A549 treated with Hydrocortisone at 1 μM for 4 hours (cell line): ENCODE data around the gene SF3A2. TPM values are rescaled to one million over a fixed set of nuclear protein-coding genes. Genes with fewer than 3 reads are reported as not detected.

Experiments used
- total RNA-seq: library from RNA; stranded (reverse); fragments of 200-300 nt; extraction: Qiagen RNA extraction; gene quantifications from 5 replicates; pipeline ENCODE4 v1.2.3, GENCODE V29; 2022

Gene SF3A2, protein sequence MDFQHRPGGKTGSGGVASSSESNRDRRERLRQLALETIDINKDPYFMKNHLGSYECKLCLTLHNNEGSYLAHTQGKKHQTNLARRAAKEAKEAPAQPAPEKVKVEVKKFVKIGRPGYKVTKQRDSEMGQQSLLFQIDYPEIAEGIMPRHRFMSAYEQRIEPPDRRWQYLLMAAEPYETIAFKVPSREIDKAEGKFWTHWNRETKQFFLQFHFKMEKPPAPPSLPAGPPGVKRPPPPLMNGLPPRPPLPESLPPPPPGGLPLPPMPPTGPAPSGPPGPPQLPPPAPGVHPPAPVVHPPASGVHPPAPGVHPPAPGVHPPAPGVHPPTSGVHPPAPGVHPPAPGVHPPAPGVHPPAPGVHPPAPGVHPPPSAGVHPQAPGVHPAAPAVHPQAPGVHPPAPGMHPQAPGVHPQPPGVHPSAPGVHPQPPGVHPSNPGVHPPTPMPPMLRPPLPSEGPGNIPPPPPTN
- total RNA-seq, result 64.6 to 72.8 TPM (median 68.5 TPM) in 5 replicates

DNA sequence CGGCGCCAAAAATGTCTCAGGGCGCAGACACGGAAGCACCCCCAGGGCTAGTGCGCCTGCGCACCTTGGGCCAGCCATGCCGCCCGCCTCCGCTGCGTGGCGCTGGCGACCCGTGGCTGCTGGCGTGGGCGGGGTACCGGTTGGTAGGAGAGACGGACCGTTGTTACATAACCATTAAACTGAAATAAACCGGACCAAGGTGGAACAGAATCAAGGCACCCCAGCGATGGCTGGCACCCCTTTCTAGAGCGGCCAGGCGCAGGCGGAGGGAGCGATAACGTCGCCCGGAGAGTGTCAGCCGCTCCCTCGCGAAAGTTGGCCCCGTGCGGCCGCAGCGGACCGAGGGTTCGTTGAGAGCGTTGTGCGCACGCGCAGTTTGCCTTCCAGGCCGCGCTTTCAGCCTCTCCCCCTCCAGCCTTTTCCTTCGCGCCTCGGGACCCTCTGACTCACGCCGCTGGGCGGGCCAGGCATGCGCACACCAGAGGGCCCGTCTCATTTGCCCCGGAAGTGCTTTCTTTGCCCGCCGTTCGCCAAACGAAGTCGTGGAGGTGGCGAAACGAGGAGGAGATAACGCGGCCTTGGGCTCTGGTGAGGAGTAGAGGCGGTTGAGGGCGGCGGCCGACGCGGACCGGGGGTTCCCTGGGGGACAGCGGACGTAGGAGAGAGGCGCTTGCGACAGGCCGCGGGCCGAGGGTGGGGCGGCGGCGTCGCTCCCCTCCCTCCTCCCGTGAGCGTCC lies at the start of gene SF3A2, which contains the start of gene PLEKHJ1:
Gene SF3A2 (plus strand): TSS at position 511 of the 737 bp plus-strand sequence. CDS start 6,595 bp downstream, outside the sequence.
Gene PLEKHJ1 (minus strand): TSS at position 16 of the 737 bp plus-strand sequence. CDS start 81 bp downstream, outside the sequence.

DNA sequence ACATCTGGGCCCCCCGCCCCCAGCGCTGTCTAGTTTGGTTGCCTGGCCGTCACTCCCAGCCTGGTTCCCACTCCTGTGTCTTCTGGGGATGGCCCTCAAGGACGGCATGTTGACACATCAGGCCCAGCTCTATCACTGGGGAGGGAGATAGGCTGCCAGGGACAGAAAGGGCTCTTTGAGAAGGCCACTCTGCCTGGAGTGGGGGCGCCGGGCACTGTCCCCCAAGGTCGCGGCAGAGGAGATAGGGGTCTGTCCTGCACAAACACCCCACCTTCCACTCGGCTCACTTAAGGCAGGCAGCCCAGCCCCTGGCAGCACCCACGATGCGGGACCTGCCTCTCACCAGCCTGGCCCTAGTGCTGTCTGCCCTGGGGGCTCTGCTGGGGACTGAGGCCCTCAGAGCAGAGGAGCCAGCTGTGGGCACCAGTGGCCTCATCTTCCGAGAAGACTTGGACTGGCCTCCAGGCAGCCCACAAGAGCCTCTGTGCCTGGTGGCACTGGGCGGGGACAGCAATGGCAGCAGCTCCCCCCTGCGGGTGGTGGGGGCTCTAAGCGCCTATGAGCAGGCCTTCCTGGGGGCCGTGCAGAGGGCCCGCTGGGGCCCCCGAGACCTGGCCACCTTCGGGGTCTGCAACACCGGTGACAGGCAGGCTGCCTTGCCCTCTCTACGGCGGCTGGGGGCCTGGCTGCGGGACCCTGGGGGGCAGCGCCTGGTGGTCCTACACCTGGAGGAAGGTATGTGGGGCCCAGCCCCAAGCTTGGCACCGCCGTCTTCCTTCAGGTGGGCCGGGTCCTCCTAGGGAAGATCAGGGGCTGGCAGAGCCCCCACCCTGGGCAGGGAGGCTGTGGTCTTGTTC lies 12.6 kb downstream of the SF3A2 start, which contains the start of gene AMH:
Gene AMH (plus strand): TSS at position 314 of the 857 bp plus-strand sequence. CDS start 10 bp downstream, at position 324.

DNA sequence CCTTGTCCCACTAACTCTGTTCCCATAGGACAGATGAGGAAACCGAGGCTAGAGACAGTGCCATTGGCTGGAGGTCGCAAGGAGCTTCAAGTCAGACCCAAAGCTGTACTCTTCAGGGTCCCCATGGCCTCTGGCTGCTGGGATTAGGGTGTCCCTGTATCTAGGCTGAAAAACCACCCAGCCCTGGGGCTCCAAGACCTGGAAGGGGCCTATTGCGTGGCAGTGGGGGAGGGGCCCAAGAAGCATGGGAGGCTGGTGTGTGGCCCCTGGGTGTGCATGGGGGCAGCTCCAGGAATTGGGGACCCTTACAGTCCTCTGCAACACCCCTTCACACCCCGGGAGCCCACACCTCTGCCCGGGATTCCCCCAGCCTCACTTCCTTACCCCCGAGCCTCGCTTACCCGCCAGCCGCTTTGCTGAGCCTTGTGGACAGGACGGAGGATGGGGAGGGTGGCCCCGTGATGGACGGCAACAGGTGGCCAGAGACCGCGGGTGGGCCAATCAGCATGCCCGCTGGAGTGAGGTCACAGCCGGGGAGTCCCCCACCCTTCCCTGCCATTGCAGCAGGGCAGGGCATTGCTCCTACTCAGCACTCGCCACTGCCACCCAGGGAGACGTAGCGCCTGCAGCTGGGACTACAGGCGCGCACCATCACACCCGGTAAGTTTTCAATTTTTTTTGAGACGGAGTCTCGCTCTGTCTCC lies 19.5 kb downstream of the SF3A2 start, which contains the start of gene JSRP1:
Gene JSRP1 (minus strand): TSS at position 436 of the 704 bp plus-strand sequence. CDS start 1,103 bp downstream, outside the sequence.

DNA sequence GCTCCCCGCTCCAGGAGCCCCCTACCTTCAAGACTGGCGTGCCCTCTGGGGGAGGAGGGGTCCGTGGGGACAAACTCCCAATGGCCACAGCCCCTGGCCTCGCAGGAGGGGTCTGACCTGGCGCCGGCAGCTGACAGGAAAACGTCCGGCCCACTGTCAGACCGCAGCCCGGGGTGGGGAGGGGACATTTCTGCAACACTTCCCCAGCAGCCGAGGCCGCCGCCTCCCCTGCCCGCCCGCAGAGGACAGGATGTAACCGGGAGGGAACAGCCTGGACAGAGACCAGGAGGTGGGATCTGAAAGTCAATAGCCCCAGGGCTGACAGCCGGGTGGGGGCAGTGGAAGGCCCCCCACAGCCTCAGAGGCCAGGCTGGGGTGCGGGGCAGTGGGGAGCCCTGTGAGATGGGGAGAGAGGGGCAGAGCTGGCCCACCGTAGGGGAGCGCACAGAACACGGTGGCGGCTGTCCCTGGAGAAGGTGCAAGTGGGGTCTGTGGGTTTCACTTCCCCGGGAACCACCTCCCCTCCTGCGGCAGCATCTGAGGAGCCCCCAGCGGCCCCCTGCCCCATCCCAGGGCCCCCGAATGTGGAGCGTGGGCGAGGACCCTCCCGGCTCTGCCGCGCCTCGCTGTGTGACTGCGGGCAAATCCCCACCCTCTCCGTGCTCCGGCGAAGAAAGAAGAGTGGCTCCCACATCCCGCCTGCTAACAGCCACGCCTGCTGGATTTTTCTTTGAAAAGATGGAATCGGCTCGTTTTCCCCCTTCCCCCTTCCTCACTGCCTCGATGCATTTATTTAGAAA lies 45.6 kb downstream of the SF3A2 start, which contains the start of gene PEAK3:
Gene PEAK3 (minus strand): TSS at position 114 of the 800 bp plus-strand sequence. CDS start 1,244 bp downstream, outside the sequence.

Other genes with a start within 250 kb of the SF3A2 start
- gene BTBD2, start 221.1 kb upstream of the SF3A2 start, total RNA-seq, result 35.7 to 46.5 TPM (median 41.7 TPM) in 5 replicates
- 52.0 to 74.0 TPM (median 72.3 TPM) in 5 replicates for gene MKNK2, start 185.6 kb upstream of the SF3A2 start, total RNA-seq
- 13.6 to 17.6 TPM (median 13.7 TPM) in 5 replicates for gene MOB3A, start 140.5 kb upstream of the SF3A2 start, total RNA-seq
- 0.36 to 0.90 TPM (median 0.56 TPM) in 5 replicates for gene IZUMO4, start 139.9 kb upstream of the SF3A2 start, total RNA-seq
- gene AP3D1, start 85.3 kb upstream of the SF3A2 start, total RNA-seq, result 70.5 to 85.8 TPM (median 77.8 TPM) in 5 replicates
- gene DOT1L, start 72.9 kb upstream of the SF3A2 start, total RNA-seq, result 11.3 to 16.1 TPM (median 14.8 TPM) in 5 replicates
- gene PLEKHJ1, start 495 bp upstream of the SF3A2 start, total RNA-seq, result 42.8 to 59.8 TPM (median 56.8 TPM) in 5 replicates
- gene AMH, start 12.5 kb downstream of the SF3A2 start, total RNA-seq, result 8.0 to 17.1 TPM (median 14.7 TPM) in 5 replicates
- gene JSRP1, start 19.6 kb downstream of the SF3A2 start, total RNA-seq, result 0.18 to 0.90 TPM (median 0.75 TPM) in 5 replicates
- gene PEAK3, start 45.4 kb downstream of the SF3A2 start, total RNA-seq, result 0.09 to 0.18 TPM (median 0.14 TPM) in 5 replicates
- gene LINGO3, start 71.3 kb downstream of the SF3A2 start, total RNA-seq, result 0.05 to 0.07 TPM in 2 of 5 replicates, not detected in the others
- 123 to 163 TPM (median 155 TPM) in 5 replicates for gene LSM7, start 91.8 kb downstream of the SF3A2 start, total RNA-seq
- 16.0 to 21.2 TPM (median 18.6 TPM) in 5 replicates for gene SPPL2B, start 91.9 kb downstream of the SF3A2 start, total RNA-seq
- gene TMPRSS9, start 123.4 kb downstream of the SF3A2 start, total RNA-seq, result 0.03 to 0.10 TPM (median 0.07 TPM) in 4 of 5 replicates, not detected in the other
- 49.2 to 136 TPM (median 119 TPM) in 5 replicates for gene TIMM13, start 190.8 kb downstream of the SF3A2 start, total RNA-seq
- 73.2 to 82.6 TPM (median 76.0 TPM) in 5 replicates for gene LMNB2, start 220.1 kb downstream of the SF3A2 start, total RNA-seq
- 102 to 127 TPM (median 110 TPM) in 5 replicates for gene GADD45B, start 239.3 kb downstream of the SF3A2 start, total RNA-seq